PC-3 (cell line): ENCODE data around the gene CDSN. TPM values are rescaled to one million over a fixed set of nuclear protein-coding genes. Genes with fewer than 3 reads are reported as not detected.

Experiments used
- ATAC-seq: fragments of 200-7000 bp; cut with Tn5 transposase; 2 replicates; pipeline ENCODE4 v1.9.1; 2020; ENCODE audit warnings: mild to moderate bottlenecking, moderate library complexity
- BruUV-seq: library from RNA; stranded (reverse); fragments of 400-500 nt; replicated peaks from 2 replicates; lab custom pipeline; 2021; lab: Mats Ljungman, UMichigan
- CTCF ChIA-PET: fragments of 300-600 bp; sonication (Branson Sonifier 250); formaldehyde crosslinking; loops from one replicate; lab custom pipeline; 2022; ENCODE audit warnings: antibody characterized with exemption; lab: Charles Lee
- POLR2A ChIA-PET: fragments of 300-600 bp; sonication (Branson Sonifier 250); formaldehyde crosslinking; loops from one replicate; lab custom pipeline; 2022; ENCODE audit warnings: antibody characterized with exemption; ENCODE audit not compliant: unreplicated experiment; lab: Charles Lee
- DNase-seq: peaks from one replicate; pipeline ENCODE4 v3.0.0-alpha.2; 2015
- H2AFZ ChIP-seq: fragments of 300-600 bp; sonication (generic); 2 replicates; pipeline ENCODE4 v1.6.0; 2016; ENCODE audit warnings: antibody characterized with exemption, low read length
- H3F3A ChIP-seq: fragments of 300-600 bp; sonication (generic); one replicate; pipeline ENCODE4 v1.6.0; 2017; ENCODE audit warnings: antibody characterized with exemption, low read length, control low read depth, mild to moderate bottlenecking; ENCODE audit not compliant: unreplicated experiment
- H3K27ac ChIP-seq: fragments of 300-600 bp; sonication (generic); 2 replicates; pipeline ENCODE4 v1.5.1; 2016; ENCODE audit warnings: mild to moderate bottlenecking, low read length
- H3K27me3 ChIP-seq: fragments of 300-600 bp; sonication (generic); 2 replicates; pipeline ENCODE4 v1.6.1; 2016; ENCODE audit warnings: low read length, mixed read lengths
- H3K36me3 ChIP-seq: fragments of 300-600 bp; sonication (generic); 2 replicates; pipeline ENCODE4 v1.6.1; 2016; ENCODE audit warnings: low read depth, mixed run types, low read length, mixed read lengths
- H3K4me1 ChIP-seq: fragments of 300-600 bp; sonication (generic); 2 replicates; pipeline ENCODE4 v1.5.1; 2016; ENCODE audit warnings: low read length; ENCODE audit not compliant: insufficient read depth
- H3K4me2 ChIP-seq: fragments of 300-600 bp; sonication (generic); 2 replicates; pipeline ENCODE4 v1.6.0; 2016; ENCODE audit warnings: low read length
- H3K4me3 ChIP-seq: fragments of 300-600 bp; sonication (generic); 2 replicates; pipeline ENCODE4 v1.5.1; 2016; ENCODE audit warnings: mild to moderate bottlenecking, low read length, mixed read lengths
- H3K79me2 ChIP-seq: fragments of 300-600 bp; sonication (generic); 2 replicates; pipeline ENCODE4 v1.6.1; 2017; ENCODE audit warnings: low read length, mixed read lengths
- H3K9ac ChIP-seq: fragments of 300-600 bp; sonication (generic); 2 replicates; pipeline ENCODE4 v1.6.0; 2016; ENCODE audit warnings: mild to moderate bottlenecking, low read length
- H3K9me2 ChIP-seq: fragments of 300-600 bp; sonication (generic); replicated peaks from 2 replicates; pipeline ENCODE4 v1.6.1; 2016; ENCODE audit warnings: mixed run types, low read length, mixed read lengths
- H3K9me3 ChIP-seq: fragments of 300-600 bp; sonication (generic); 2 replicates; pipeline ENCODE4 v1.6.1; 2016; ENCODE audit warnings: low read length, mixed read lengths
- H4K20me1 ChIP-seq: fragments of 300-600 bp; sonication (generic); 2 replicates; pipeline ENCODE4 v1.6.1; 2016; ENCODE audit warnings: low read length, mixed read lengths
- CTCF ChIP-seq: fragments of 300-600 bp; sonication (generic); conservative IDR thresholded peaks from 2 replicates; pipeline ENCODE4 v1.5.1; 2017; ENCODE audit warnings: antibody characterized with exemption, low read depth, mild to moderate bottlenecking, low read length
- EZH2 ChIP-seq: fragments of 300-600 bp; sonication (generic); IDR thresholded peaks from one replicate; pipeline ENCODE4 v1.6.1; 2017; ENCODE audit warnings: antibody characterized with exemption, mild to moderate bottlenecking, low read length; ENCODE audit not compliant: unreplicated experiment
- EZH2phosphoT487 ChIP-seq: fragments of 300-600 bp; sonication (generic); IDR thresholded peaks from 2 replicates; pipeline ENCODE4 v1.6.1; 2018; ENCODE audit warnings: mild to moderate bottlenecking, antibody characterized with exemption, low read length, borderline replicate concordance
- intact Hi-C: fragments of 100-400 bp; cut with micrococcal nuclease; formaldehyde crosslinking; loops from 2 replicates; pipeline ENCODE4 v1.9.0; 2023
- total RNA-seq: library from RNA; depleted of rRNA; stranded (reverse); fragments of >200 nt; gene quantifications from 2 replicates; pipeline ENCODE4 v1.2.3, GENCODE V29; 2014

Gene CDSN
- total RNA-seq, 1 experiment from 2014 or later, result 0.55 TPM

GRCh38 chr6:31121131-31121790 is 1.0 kb upstream of the CDSN start:
- ATAC-seq, result no peak
- peaks cover 13% of the 10 kb centered on the region for H3K79me2 ChIP-seq
- H3K9me2 ChIP-seq, result no peaks in the 10 kb centered on the region
- no peak overlapping the region for H2AFZ ChIP-seq
- intact Hi-C loops, result no loop called here
- no peak overlapping the region for H3K27ac ChIP-seq
- H3F3A ChIP-seq, result no peaks in the 10 kb centered on the region
- H3K9ac ChIP-seq, result no peak overlapping the region
- no peaks in the 10 kb centered on the region for H4K20me1 ChIP-seq
- no peak for DNase-seq
- H3K4me2 ChIP-seq, result no peak overlapping the region
- CTCF ChIA-PET, result no interaction called here
- H3K27me3 ChIP-seq, result no peaks in the 10 kb centered on the region
- no peaks in the 10 kb centered on the region for H3K9me3 ChIP-seq
- POLR2A ChIA-PET, result no interaction called here
- no peaks in the 10 kb centered on the region for H3K36me3 ChIP-seq
- no TSS peak for BruUV-seq
- no peak overlapping the region for H3K4me3 ChIP-seq
- H3K4me1 ChIP-seq, result peaks cover 22% of the 10 kb centered on the region
- TF ChIP-seq CTCF, result no peak
- TF ChIP-seq EZH2phosphoT487, result no peak
- no peak for TF ChIP-seq EZH2

- no peak for ATAC-seq
- TF ChIP-seq EZH2, result no peak
- TF ChIP-seq CTCF, result no peak
- TF ChIP-seq EZH2phosphoT487, result no peak
- Histone ChIP-seq H3K27ac (no peak overlapping the region), H3K79me2 (peaks cover 26% of the 10 kb centered on the region), H3K27me3 (no peaks in the 10 kb centered on the region), H3F3A (no peaks in the 10 kb centered on the region), H3K4me1 (peaks cover 28% of the 10 kb centered on the region), H3K9me3 (no peaks in the 10 kb centered on the region), H3K36me3 (no peaks in the 10 kb centered on the region), H3K4me3 (no peak overlapping the region), H3K9ac (no peak overlapping the region), H4K20me1 (no peaks in the 10 kb centered on the region), H3K9me2 (no peaks in the 10 kb centered on the region), H2AFZ (no peak overlapping the region), H3K4me2 (no peak overlapping the region)
- DNase-seq, result no peak
- BruUV-seq, result no TSS peak
- CTCF ChIA-PET, result no interaction called here
- intact Hi-C loops, result no loop called here
- POLR2A ChIA-PET, result no interaction called here
Observed at GRCh38 chr6:31118178-31118577, 2.1 kb downstream of the CDSN start.

- no peak overlapping the region for H3K9ac ChIP-seq
- intact Hi-C loops, result no loop called here
Observed at GRCh38 chr6:31116661-31117385, 3.4 kb downstream of the CDSN start.

More at GRCh38 chr6:31116661-31117385, 3.4 kb downstream of the CDSN start:
- Histone ChIP-seq H3K4me3 (no peak overlapping the region), H3K9me3 (no peaks in the 10 kb centered on the region), H3K36me3 (no peaks in the 10 kb centered on the region), H3K9me2 (no peaks in the 10 kb centered on the region), H3K4me2 (0 out of 2 replicates have a peak overlapping the region, but pooled peaks have one; percentile 26), H3K4me1 (peaks cover 36% of the 10 kb centered on the region), H4K20me1 (no peaks in the 10 kb centered on the region), H3K27ac (no peak overlapping the region), H3K79me2 (peaks cover 26% of the 10 kb centered on the region), H3K27me3 (no peaks in the 10 kb centered on the region), H2AFZ (no peak overlapping the region), H3F3A (no peaks in the 10 kb centered on the region)
- ATAC-seq (no peak), DNase-seq (no peak)
- POLR2A ChIA-PET, result no interaction called here
- TF ChIP-seq EZH2phosphoT487 (no peak), CTCF (no peak), EZH2 (no peak)
- CTCF ChIA-PET, result interaction anchor here (0.5 kb wide), 1 partner anchor 44 kb away, joined by 3 read pairs; no protein-coding TSS in a partner anchor
- no TSS peak for BruUV-seq
